HS-27A (cell line): ENCODE results near the gene TKFC.
A peak's percentile ranks its signal among the peaks of the same experiment; 100 is the strongest.
"Not testable (repeated sequence)": the region's sequence is repeated elsewhere in the genome, so short reads cannot be mapped to it uniquely, and the experiment has no call there.

Experiments
- DNase-seq: peaks from one replicate; pipeline ENCODE4 v3.0.0-alpha.2; 2012; ENCODE audit warnings: low read depth, missing footprints

TKFC gene

GRCh38 chr11:61368646-61369045, 35.6 kb downstream of the TKFC start:
- no peak for DNase-seq

GRCh38 chr11:61369372-61370348, 36.6 kb downstream of the TKFC start:
- DNase-seq: no peak

- DNase-seq: no peak
Observed at GRCh38 chr11:61370349-61371005, 37.4 kb downstream of the TKFC start.

GRCh38 chr11:61372659-61373420, 39.8 kb downstream of the TKFC start:
- no peak for DNase-seq

- DNase-seq: no peak
Observed at GRCh38 chr11:61375761-61376108, 42.7 kb downstream of the TKFC start.

GRCh38 chr11:61377461-61378160, 44.6 kb downstream of the TKFC start:
- DNase-seq: no peak

GRCh38 chr11:61378713-61379313, 45.8 kb downstream of the TKFC start:
- DNase-seq: peak; percentile 42

GRCh38 chr11:61380884-61381283, 47.9 kb downstream of the TKFC start:
- no peak for DNase-seq

- DNase-seq: not testable (repeated sequence)
Observed at GRCh38 chr11:61383859-61384258, 50.8 kb downstream of the TKFC start.

GRCh38 chr11:61384271-61385242, 51.5 kb downstream of the TKFC start:
- DNase-seq: no peak

GRCh38 chr11:61390161-61390560, 57.1 kb downstream of the TKFC start:
- DNase-seq: no peak

GRCh38 chr11:61392981-61393595, 60.1 kb downstream of the TKFC start:
- no peak for DNase-seq
